GM10266 (cell line): ENCODE measurements around the gene P2RX6.
"Not testable (repeated sequence)": the region's sequence is repeated elsewhere in the genome, so short reads cannot be mapped to it uniquely, and the experiment has no call there.

Experiments
- DNase-seq: peaks from one replicate; pipeline ENCODE4 v3.0.0; 2012; ENCODE audit errors: extremely low spot score
- TF ChIP-seq, protein P1 (sequence below): IDR thresholded peaks from 2 replicates; pipeline ENCODE4 v1.5.1; 2012; ENCODE audit warnings: mild to moderate bottlenecking, low read depth; ENCODE audit not compliant: control insufficient read depth, insufficient read depth; ENCODE audit errors: missing control alignments

The P2RX6 gene

DNA sequence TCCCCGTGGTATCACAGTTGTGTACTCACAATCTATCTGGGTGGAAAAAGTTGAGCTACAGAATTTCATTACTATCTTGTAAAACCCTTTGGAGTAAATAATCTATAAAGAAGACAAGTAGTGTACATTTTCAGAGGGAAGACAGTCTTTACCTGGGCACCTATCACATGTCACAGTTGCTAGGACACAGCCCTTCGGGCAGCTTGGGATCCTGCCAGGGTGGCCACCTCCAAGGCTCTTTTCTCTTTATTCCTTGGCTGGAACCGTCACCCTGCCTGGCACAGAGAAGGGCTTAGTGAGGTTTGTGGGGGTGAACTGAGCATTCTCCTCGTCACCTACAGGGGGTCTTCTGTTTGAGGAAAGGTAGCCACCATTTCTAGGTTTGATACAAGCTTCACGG, 54.4 kb downstream of the P2RX6 start:
- DNase-seq = no peak
- TF ChIP-seq, protein P1, sequence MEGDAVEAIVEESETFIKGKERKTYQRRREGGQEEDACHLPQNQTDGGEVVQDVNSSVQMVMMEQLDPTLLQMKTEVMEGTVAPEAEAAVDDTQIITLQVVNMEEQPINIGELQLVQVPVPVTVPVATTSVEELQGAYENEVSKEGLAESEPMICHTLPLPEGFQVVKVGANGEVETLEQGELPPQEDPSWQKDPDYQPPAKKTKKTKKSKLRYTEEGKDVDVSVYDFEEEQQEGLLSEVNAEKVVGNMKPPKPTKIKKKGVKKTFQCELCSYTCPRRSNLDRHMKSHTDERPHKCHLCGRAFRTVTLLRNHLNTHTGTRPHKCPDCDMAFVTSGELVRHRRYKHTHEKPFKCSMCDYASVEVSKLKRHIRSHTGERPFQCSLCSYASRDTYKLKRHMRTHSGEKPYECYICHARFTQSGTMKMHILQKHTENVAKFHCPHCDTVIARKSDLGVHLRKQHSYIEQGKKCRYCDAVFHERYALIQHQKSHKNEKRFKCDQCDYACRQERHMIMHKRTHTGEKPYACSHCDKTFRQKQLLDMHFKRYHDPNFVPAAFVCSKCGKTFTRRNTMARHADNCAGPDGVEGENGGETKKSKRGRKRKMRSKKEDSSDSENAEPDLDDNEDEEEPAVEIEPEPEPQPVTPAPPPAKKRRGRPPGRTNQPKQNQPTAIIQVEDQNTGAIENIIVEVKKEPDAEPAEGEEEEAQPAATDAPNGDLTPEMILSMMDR = no peak

GRCh38 chr22:21070690-21071615, 56.0 kb downstream of the P2RX6 start:
- TF ChIP-seq, protein P1 = no peak
- DNase-seq = no peak

DNA sequence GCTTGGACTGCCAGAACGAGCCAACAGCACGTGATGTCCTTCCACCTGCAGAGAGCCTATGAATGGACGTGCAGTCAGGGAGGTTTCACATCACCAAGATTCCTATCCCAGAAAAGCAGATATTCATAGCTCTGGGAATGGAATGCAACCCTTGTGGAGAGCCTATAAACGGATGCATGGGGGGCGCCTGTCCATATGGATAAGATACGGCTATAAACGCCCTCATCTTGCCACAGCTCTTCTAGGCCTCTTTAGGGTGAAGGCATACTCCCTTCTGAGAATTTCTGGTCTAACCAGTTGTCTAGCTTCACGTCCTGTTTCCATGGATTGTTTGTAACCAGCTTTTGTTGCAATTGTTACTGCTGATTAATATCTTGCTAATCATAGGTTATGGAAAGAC, 56.8 kb downstream of the P2RX6 start:
- not testable (repeated sequence) for DNase-seq

- no peak for DNase-seq
- TF ChIP-seq, protein P1 = no peak
These were observed 58.1 kb downstream of the P2RX6 start for GRCh38 chr22:21073023-21073422.

DNA sequence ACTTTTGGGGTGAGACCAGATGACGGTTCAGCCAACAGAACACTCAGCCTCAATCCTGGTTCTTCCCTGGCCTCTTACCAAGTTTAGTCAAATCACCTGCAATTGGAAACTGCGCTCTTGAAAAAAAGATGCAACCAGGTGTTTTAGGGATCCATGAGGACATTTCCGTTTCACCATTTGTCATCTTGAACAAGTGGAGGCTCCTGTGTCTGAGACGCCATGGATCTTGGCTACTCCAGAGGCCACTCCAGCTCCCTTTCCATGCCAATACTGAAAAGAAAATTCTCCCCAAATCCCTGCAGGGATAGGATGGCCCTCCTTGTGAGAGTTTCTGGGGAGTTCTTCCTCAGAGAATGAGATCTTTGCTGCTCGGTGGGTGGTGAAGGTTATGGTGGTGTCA, 58.5 kb downstream of the P2RX6 start:
- DNase-seq = no peak
- TF ChIP-seq, protein P1 = no peak

DNA sequence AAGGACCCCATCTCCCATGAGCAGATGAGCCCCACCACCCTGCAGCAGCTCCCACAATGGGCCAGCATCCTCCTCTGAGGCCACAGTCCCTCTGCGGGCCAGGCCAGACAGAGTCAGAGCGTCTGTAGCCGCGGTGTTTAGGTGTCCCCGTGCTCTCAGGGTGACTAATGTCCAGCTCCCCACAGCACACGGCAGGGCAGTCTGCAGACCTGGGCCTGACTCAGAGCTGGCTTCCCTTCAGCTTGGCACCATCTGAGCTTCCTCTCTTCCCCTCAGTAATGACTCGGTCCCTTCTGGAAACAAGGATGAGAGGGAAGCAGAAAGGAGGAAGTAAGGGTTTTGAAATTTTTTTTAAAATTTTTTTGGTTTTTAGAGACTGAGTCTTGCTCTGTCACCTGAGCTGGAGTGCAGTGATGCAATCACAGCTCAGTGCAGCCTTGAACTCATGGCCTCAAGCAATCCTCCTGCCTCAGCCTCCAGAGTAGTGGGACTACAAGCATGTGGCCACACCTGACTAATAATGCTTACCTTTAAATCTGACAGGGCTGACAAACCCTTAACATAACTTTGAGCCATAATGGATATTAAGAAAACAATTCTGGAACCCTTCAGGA, 59.2 kb downstream of the P2RX6 start:
- TF ChIP-seq, protein P1 = no peak
- no peak for DNase-seq

DNA sequence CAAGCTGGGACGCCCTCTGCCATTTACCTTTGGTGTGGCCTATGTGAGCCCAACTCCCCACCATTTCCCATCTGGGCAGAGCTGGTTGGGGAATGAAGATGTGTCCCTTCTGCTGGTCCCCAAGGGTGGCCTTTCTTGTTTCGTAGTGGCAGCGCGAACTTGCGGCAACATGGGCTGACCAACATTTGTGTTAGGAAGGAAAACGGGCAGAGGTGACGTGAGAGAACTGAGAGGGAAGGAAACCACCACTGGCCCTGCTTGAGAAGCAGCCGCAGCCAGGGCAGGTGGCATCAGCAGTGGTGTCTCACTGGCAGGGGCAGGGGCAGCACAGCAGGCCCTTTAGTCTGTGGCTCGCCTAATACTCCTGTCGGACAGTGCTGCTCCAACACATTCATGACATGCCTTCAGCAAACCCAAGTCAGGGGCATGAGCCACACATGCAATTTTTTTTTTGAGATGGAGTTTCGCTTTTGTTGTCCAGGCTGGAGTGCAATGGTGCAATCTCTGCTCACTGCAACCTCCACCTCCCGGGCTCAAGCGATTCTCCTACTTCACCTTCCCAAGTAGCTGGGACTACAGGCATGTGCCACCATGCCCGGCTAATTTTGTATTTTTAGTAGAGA, 60.7 kb downstream of the P2RX6 start:
- TF ChIP-seq, protein P1 = no peak

More for the DNA sequence above, 60.7 kb downstream of the P2RX6 start:
- DNase-seq = no peak
